ENCODE measurements around the gene TMEM120A. TPM values are rescaled to one million over a fixed set of nuclear protein-coding genes. Genes with fewer than 3 reads are reported as not detected.
"Not testable (repeated sequence)": the region's sequence is repeated elsewhere in the genome, so short reads cannot be mapped to it uniquely, and the experiment has no call there.

Gene TMEM120A
- total RNA-seq, 1 experiment from 2014 or later = 71.0 TPM

GRCh38 chr7:76008156-76008687, 13.8 kb upstream of the TMEM120A start:
- TF ChIP-seq SIN3A (IDR thresholded peaks at IDR 0.05; ENCODE audit: borderline replicate concordance, insufficient read depth, low read depth, low read length) = no peak
- TF ChIP-seq, protein P1, sequence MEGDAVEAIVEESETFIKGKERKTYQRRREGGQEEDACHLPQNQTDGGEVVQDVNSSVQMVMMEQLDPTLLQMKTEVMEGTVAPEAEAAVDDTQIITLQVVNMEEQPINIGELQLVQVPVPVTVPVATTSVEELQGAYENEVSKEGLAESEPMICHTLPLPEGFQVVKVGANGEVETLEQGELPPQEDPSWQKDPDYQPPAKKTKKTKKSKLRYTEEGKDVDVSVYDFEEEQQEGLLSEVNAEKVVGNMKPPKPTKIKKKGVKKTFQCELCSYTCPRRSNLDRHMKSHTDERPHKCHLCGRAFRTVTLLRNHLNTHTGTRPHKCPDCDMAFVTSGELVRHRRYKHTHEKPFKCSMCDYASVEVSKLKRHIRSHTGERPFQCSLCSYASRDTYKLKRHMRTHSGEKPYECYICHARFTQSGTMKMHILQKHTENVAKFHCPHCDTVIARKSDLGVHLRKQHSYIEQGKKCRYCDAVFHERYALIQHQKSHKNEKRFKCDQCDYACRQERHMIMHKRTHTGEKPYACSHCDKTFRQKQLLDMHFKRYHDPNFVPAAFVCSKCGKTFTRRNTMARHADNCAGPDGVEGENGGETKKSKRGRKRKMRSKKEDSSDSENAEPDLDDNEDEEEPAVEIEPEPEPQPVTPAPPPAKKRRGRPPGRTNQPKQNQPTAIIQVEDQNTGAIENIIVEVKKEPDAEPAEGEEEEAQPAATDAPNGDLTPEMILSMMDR (IDR thresholded peaks at IDR 0.05) = no peak
- TF ChIP-seq, protein P2, sequence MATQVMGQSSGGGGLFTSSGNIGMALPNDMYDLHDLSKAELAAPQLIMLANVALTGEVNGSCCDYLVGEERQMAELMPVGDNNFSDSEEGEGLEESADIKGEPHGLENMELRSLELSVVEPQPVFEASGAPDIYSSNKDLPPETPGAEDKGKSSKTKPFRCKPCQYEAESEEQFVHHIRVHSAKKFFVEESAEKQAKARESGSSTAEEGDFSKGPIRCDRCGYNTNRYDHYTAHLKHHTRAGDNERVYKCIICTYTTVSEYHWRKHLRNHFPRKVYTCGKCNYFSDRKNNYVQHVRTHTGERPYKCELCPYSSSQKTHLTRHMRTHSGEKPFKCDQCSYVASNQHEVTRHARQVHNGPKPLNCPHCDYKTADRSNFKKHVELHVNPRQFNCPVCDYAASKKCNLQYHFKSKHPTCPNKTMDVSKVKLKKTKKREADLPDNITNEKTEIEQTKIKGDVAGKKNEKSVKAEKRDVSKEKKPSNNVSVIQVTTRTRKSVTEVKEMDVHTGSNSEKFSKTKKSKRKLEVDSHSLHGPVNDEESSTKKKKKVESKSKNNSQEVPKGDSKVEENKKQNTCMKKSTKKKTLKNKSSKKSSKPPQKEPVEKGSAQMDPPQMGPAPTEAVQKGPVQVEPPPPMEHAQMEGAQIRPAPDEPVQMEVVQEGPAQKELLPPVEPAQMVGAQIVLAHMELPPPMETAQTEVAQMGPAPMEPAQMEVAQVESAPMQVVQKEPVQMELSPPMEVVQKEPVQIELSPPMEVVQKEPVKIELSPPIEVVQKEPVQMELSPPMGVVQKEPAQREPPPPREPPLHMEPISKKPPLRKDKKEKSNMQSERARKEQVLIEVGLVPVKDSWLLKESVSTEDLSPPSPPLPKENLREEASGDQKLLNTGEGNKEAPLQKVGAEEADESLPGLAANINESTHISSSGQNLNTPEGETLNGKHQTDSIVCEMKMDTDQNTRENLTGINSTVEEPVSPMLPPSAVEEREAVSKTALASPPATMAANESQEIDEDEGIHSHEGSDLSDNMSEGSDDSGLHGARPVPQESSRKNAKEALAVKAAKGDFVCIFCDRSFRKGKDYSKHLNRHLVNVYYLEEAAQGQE (IDR thresholded peaks at IDR 0.05; ENCODE audit: insufficient read depth in 1 of 2, low read depth in 2 of 2, low read length in 1 of 2) = no peak
- TF ChIP-seq POLR2AphosphoS5 (IDR thresholded peaks at IDR 0.05; ENCODE audit: low read depth, low read length) = no peak
- no peak for TF ChIP-seq TCF7L2 (IDR thresholded peaks at IDR 0.05; ENCODE audit: low read depth, low read length)
- intact Hi-C loops (cut with micrococcal nuclease; ENCODE audit: unreplicated experiment) = no loop called here
- H3K4me3 ChIP-seq (ENCODE audit: low read depth in 2 of 2, low read length in 2 of 2) = no peak overlapping the region
- H3K36me3 ChIP-seq (ENCODE audit: control insufficient read depth, insufficient read depth, low read length) = peaks cover 3% of the 10 kb centered on the region
- in situ Hi-C loops (cut with HindIII; ENCODE audit: low pct_unique_long_range_greater_than_20kb, low sequenced_read_pairs) = no loop called here
- ChIA-PET CTCF (interaction anchor here (1.7 kb wide), 1 partner anchor 12 kb away, joined by 3 read pairs; no protein-coding TSS in a partner anchor), POLR2A (no interaction called here)
- H3K27me3 ChIP-seq (ENCODE audit: control insufficient read depth, insufficient read depth, low read length) = no peaks in the 10 kb centered on the region
- H3K27ac ChIP-seq (ENCODE audit: low read length) = no peak overlapping the region
- no peaks in the 10 kb centered on the region for H3K9me3 ChIP-seq (ENCODE audit: control insufficient read depth, insufficient read depth, low read depth, low read length)
- H3K4me1 ChIP-seq (ENCODE audit: control insufficient read depth, insufficient read depth, low read length) = no peaks in the 10 kb centered on the region
- BruUV-seq (replicated peaks) = no TSS peak
- ATAC-seq (no peak), DNase-seq (ENCODE audit: low read depth, low spot score) (no peak)

- DNase-seq (ENCODE audit: low read depth, low spot score); H3K36me3 ChIP-seq (ENCODE audit: control insufficient read depth, insufficient read depth, low read length); H3K9me3 ChIP-seq (ENCODE audit: control insufficient read depth, insufficient read depth, low read depth, low read length); H3K4me3 ChIP-seq (ENCODE audit: low read depth in 2 of 2, low read length in 2 of 2); BruUV-seq (replicated peaks); in situ Hi-C loops (cut with HindIII; ENCODE audit: low pct_unique_long_range_greater_than_20kb, low sequenced_read_pairs); H3K27me3 ChIP-seq (ENCODE audit: control insufficient read depth, insufficient read depth, low read length); POLR2A ChIA-PET; ATAC-seq; CTCF ChIA-PET; H3K4me1 ChIP-seq (ENCODE audit: control insufficient read depth, insufficient read depth, low read length); H3K27ac ChIP-seq (ENCODE audit: low read length); intact Hi-C loops (cut with micrococcal nuclease; ENCODE audit: unreplicated experiment): not testable (repeated sequence)
These were observed 10.6 kb upstream of the TMEM120A start for GRCh38 chr7:76005004-76005403.

- no peak for TF ChIP-seq TCF7L2 (IDR thresholded peaks at IDR 0.05; ENCODE audit: low read depth, low read length)
- TF ChIP-seq, protein P1 (IDR thresholded peaks at IDR 0.05) = no peak
- no peak for TF ChIP-seq POLR2AphosphoS5 (IDR thresholded peaks at IDR 0.05; ENCODE audit: low read depth, low read length)
- no peak for TF ChIP-seq SIN3A (IDR thresholded peaks at IDR 0.05; ENCODE audit: borderline replicate concordance, insufficient read depth, low read depth, low read length)
- TF ChIP-seq, protein P2 (IDR thresholded peaks at IDR 0.05; ENCODE audit: insufficient read depth in 1 of 2, low read depth in 2 of 2, low read length in 1 of 2) = no peak
- ATAC-seq (no peak), DNase-seq (ENCODE audit: low read depth, low spot score) (no peak)
- CTCF ChIA-PET = interaction anchor here (0.6 kb wide), 1 partner anchor 81 kb away, joined by 4 read pairs; no protein-coding TSS in a partner anchor
- in situ Hi-C loops (cut with HindIII; ENCODE audit: low pct_unique_long_range_greater_than_20kb, low sequenced_read_pairs) = no loop called here
- H3K9me3 ChIP-seq (ENCODE audit: control insufficient read depth, insufficient read depth, low read depth, low read length) = no peaks in the 10 kb centered on the region
- no peaks in the 10 kb centered on the region for H3K27me3 ChIP-seq (ENCODE audit: control insufficient read depth, insufficient read depth, low read length)
- POLR2A ChIA-PET = no interaction called here
- intact Hi-C loops (cut with micrococcal nuclease; ENCODE audit: unreplicated experiment) = no loop called here
- H3K4me3 ChIP-seq (ENCODE audit: low read depth in 2 of 2, low read length in 2 of 2) = no peak overlapping the region
- H3K27ac ChIP-seq (ENCODE audit: low read length) = no peak overlapping the region
- H3K4me1 ChIP-seq (ENCODE audit: control insufficient read depth, insufficient read depth, low read length) = no peaks in the 10 kb centered on the region
- no TSS peak for BruUV-seq (replicated peaks)
- H3K36me3 ChIP-seq (ENCODE audit: control insufficient read depth, insufficient read depth, low read length) = peaks cover 5% of the 10 kb centered on the region
These were observed 9.0 kb upstream of the TMEM120A start for GRCh38 chr7:76003351-76003750.

All from Panc1 (cell line).